ENCODE data around the gene ADAMTS9.

GRCh38 chr3:64509206-64509605, 178.6 kb downstream of the ADAMTS9 start:
- TF ChIP-seq, protein P1, sequence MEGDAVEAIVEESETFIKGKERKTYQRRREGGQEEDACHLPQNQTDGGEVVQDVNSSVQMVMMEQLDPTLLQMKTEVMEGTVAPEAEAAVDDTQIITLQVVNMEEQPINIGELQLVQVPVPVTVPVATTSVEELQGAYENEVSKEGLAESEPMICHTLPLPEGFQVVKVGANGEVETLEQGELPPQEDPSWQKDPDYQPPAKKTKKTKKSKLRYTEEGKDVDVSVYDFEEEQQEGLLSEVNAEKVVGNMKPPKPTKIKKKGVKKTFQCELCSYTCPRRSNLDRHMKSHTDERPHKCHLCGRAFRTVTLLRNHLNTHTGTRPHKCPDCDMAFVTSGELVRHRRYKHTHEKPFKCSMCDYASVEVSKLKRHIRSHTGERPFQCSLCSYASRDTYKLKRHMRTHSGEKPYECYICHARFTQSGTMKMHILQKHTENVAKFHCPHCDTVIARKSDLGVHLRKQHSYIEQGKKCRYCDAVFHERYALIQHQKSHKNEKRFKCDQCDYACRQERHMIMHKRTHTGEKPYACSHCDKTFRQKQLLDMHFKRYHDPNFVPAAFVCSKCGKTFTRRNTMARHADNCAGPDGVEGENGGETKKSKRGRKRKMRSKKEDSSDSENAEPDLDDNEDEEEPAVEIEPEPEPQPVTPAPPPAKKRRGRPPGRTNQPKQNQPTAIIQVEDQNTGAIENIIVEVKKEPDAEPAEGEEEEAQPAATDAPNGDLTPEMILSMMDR (IDR thresholded peaks at IDR 0.05; ENCODE audit: poor library complexity, severe bottlenecking), result no peak
- TF ChIP-seq, protein P2, sequence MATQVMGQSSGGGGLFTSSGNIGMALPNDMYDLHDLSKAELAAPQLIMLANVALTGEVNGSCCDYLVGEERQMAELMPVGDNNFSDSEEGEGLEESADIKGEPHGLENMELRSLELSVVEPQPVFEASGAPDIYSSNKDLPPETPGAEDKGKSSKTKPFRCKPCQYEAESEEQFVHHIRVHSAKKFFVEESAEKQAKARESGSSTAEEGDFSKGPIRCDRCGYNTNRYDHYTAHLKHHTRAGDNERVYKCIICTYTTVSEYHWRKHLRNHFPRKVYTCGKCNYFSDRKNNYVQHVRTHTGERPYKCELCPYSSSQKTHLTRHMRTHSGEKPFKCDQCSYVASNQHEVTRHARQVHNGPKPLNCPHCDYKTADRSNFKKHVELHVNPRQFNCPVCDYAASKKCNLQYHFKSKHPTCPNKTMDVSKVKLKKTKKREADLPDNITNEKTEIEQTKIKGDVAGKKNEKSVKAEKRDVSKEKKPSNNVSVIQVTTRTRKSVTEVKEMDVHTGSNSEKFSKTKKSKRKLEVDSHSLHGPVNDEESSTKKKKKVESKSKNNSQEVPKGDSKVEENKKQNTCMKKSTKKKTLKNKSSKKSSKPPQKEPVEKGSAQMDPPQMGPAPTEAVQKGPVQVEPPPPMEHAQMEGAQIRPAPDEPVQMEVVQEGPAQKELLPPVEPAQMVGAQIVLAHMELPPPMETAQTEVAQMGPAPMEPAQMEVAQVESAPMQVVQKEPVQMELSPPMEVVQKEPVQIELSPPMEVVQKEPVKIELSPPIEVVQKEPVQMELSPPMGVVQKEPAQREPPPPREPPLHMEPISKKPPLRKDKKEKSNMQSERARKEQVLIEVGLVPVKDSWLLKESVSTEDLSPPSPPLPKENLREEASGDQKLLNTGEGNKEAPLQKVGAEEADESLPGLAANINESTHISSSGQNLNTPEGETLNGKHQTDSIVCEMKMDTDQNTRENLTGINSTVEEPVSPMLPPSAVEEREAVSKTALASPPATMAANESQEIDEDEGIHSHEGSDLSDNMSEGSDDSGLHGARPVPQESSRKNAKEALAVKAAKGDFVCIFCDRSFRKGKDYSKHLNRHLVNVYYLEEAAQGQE (IDR thresholded peaks at IDR 0.05; ENCODE audit: borderline replicate concordance), result no peak
- no peak for TF ChIP-seq POLR2AphosphoS5 (IDR thresholded peaks at IDR 0.05)
- TF ChIP-seq EZH2 (IDR thresholded peaks at IDR 0.05; ENCODE audit: borderline replicate concordance, insufficient read depth, low read length, poor library complexity, severe bottlenecking), result no peak
- no peak for TF ChIP-seq RAD21 (conservative IDR thresholded peaks at IDR 0.05)
- TF ChIP-seq TAF1 (IDR thresholded peaks at IDR 0.05; ENCODE audit: low read depth), result no peak
